Ureter (tissue), 1 donor: ENCODE measurements around the gene ACY1. TPM values are rescaled to one million over a fixed set of nuclear protein-coding genes. Genes with fewer than 3 reads are reported as not detected.

ENCODE experiments used
- DNase-seq: peaks from one replicate; pipeline ENCODE4 v3.0.0-alpha.2; 2020; ENCODE audit warnings: low spot score
- total RNA-seq: library from RNA; stranded (reverse); gene quantifications from one replicate; pipeline ENCODE4 v1.2.4, GENCODE V29; 2023
- donor health status: DM: yes; HTN: yes; CAD: no.

Gene ACY1
- total RNA-seq, 1 donor from 2014 or later, result 72.8 TPM

DNA sequence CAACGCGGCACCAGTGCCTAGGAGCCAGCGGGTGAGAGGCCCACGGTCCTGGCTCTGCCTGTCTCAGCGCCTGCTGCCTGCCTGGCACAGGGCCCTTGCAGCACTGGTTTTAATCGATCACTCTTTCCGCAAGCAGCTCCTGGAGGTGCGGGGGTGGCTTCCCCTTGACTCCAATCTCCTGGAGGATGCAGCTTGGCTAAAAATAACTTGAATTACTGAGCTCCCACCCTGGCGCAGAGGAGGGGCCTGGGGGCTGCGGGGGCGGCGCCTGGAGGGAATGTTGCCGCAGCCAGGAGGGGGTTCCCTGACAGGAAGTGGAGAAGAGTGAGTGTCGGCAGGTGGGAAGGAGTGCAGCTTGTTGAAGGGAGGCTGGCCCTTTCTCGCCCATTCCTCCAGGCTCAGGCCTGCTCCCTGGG lies 22.2 kb downstream of the ACY1 start:
- DNase-seq, result no peak

DNA sequence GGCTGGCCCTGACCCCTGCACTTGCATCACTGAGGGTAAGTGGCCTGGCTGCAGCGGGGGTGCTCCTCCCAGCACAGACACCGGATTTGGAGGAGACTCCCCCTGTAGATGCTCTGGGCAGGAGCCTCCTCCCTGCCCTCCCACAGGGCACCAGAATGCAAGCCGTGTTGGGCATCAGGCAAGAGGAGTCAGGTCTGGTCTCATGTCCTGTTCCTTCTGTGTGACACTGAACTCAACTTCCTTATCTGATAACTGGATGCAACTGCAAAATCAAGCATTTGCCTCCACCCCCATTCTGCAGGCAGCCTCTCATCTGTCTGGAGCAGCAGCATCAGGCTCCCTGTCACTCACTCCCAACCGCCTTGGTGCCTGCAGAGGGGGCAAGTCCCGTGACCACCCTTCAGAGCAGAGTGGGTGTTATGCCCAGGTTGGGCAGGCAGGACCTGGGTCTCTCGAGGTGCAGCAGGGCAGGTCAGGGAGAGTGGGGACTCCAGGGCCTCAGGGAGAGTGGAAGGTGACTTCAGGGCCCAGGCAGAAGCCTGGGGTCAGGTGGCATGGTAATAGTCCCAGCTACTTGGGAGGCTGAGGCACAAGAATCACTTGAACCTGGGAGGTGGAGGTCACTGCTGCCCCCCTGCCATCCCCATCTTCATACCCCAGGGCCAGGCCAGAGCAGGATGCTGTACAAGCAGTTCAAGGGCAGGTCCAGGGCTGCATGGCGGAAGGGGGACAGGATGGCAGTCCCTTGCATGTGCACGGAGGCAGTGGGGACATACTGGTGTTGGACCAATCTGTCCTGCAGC lies 22.9 kb downstream of the ACY1 start:
- no peak for DNase-seq

DNA sequence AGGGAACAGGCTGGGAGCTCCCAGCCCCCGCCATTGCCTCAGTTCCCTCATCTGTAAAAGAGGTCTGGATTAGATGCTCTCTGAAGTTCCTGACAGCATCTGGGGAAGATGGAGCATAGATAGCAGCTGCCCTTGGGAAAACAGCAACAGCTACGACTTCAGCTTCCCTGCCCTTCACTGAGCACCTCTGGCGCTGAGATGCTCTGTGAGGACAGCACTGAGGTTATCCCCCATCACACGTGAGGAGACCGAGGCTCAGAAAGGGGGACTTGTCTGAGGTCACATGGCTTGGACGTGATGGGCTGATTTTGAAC lies 23.4 kb downstream of the ACY1 start:
- DNase-seq, result no peak

DNA sequence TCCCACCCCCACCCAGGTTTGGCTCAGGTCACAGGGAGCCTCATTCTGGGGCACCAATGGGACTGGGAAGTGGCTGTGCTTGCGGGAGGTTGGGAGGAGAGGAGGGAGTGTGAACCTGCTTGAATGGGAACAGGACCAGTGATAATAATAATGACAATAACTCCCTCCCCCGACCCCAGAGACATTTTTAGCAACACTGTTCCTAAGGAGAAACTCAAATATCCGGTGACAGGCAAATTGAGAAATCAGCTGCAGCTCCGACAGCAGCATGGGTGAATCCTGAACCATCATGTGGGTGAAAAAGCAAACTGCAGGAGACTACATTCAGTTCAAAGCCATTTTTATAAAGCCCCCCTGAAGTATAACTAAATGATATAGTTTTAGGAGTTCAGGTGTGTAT lies 24.0 kb downstream of the ACY1 start:
- DNase-seq, result no peak

- DNase-seq, result no peak
These were observed 27.1 kb downstream of the ACY1 start for GRCh38 chr3:52010431-52010830.

DNA sequence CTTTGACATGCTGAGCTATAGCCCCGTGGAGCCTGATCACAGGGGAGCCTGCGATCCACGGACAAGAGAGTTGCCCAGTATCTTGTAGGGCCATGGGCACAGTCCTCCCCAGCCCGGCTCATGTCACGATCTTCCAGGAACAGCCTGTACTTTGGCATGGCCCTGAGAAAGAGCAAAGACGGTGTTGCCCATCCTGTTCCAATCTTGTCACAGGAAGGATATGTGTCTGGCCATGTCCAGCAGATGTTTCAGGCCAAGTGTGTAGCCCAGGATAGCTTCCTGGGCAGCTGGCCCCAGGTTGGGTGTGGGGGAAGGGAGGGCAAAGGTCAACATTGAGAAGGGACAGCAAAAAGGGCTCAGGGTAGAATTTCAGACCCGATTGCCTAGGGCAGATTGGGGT lies 29.4 kb downstream of the ACY1 start:
- DNase-seq, result no peak

DNA sequence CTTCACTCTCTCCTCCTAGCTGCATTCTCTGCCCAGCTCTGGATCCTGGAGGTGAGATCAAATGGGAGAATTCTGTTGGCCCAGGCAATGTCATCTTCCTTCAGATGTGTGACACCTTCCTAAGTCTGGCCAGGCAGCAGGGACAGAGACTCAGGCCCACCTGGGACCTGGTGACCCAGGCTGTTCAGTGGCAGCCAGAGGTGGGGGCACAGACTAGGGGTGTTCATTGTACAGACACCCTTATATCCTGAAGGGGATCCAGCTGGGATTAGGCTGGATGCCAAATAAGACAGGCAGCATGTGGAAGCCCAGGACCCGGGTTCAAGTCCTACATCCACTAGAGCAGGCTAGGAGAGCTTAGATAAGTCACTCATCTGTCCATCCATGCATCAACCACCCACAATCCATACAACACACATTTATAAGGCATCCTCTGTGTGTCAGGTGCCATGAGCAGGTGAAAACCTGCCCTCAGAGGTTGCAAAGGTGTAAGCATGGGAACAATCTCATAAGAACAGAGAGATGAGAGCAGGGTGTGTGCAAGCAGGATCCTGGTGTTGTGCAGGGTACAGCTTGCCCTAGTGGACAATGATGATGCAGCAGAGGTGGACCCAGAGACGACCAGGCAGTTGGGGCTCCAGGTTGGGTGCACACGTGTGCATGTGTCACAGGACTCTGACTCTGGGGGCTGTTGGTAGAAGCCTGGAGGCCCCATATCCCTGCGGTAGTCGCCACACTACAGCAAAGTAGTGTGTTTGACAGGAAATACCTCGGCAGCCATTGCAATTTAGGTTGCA lies 30.7 kb downstream of the ACY1 start:
- DNase-seq, result no peak

DNA sequence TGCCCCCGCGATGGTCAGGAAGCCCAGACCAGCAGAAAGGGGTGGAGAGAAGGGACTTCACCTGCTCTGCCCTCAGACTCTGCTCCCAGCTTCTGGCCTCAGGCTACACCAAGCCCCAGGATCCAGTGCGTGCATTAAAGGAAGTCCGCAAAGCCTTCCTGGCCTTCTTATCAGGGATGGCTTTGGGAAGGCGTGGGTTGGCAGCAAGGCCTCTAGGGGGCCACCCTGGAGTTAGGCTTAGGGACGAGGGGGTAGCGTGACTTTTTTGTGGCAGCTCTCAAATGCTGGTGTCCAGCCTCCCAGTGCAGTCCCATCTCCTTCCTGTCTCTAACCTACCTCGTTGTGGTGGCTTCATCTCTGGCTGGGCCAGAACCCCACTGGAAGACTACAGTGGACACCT lies 31.3 kb downstream of the ACY1 start:
- no peak for DNase-seq

DNA sequence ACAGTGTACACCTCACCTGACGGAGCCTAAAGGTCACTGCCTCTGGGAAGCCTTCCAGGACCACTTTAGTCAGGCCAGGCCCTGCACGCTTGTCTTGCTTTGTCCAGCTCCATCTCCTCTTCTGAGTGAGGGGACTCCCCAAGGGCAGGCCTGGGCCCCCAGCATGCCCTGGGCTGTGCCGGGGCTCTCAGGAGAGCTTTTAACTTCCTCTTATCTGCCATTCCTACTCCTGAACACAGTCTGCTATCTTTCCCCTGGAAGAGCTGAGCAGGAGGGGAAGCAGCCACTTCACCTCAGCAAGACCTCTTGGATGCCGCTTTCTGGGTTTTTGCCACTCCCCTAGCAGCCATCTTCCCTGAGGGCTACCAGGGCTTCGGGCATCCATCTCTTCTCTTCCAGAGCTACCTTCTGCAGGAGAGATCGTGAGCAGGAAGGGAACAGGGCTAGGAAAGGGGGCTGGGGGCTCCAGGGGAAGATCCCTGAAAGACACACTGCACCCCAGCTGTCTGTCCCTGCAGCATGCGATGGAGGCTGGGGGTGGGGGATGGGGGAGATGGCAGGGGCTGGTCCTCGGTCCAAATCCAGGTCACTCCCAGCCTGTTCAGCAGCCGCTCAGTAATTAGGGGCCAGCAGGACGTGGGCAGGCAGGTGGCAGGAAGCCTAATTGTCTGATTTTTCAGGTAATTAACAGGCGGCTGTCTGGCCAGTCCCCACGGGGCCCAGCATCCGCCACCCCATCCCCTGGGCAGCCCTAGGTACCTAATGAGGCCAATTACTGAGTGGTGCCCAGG lies 32.3 kb downstream of the ACY1 start:
- DNase-seq, result no peak

DNA sequence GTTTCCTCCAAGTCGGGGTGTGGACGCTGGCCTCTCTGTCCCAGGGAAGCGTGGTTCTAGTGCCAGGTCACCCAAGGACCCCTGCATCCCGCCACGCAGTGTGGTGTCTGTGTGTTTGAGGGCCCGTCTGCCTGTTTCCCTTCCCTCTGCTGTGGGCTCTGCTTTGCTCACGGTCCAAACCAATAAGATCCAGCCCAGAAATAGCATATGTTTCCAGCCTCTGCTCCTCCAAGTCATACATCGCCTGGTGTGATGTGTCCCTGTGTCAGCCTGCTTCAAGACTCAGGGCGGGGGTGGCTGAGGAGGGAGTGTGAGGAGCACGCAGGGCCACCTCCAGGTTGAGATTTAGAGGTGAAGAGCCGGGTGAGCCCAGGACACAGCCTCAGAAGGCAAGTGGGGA lies 34.3 kb downstream of the ACY1 start:
- DNase-seq, result no peak

GRCh38 chr3:52018319-52019000 lies 35.1 kb downstream of the ACY1 start:
- DNase-seq, result no peak

DNA sequence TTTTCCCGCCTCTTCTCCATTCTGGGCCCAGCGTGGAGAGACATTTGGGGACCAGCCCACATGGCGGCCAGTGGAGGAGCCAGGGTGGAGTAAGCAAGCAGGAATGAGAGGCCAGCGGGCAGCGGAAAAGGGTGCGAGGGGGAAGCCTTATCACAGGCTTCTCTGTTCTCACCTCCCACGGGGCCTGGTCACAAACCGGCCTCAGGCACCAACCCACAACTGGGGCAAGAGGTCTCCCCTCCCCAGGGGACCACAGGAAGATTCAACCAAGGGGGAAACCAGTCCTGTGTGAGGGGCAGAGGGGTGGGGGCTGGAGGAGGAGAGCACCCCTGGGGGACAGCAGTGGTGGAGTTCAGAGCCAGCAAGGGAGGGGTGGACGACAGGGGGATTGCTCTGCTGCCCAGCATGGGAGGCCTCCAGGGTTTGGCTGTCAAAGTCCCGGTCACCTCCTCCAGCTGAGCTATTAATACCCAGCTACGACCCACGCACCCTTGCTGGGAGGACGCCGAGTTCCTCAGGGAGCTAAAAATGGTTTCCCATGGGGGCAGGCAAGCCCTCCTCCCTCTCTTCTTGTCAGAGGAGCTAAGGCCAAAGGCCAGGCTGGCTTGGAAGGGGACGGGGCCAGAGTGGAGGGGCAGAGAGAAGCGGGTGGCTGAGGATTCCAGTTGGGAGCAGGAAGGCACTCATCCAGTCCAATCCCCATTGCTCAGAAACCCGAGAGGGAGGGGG lies 36.2 kb downstream of the ACY1 start:
- peak; percentile 71 for DNase-seq

DNA sequence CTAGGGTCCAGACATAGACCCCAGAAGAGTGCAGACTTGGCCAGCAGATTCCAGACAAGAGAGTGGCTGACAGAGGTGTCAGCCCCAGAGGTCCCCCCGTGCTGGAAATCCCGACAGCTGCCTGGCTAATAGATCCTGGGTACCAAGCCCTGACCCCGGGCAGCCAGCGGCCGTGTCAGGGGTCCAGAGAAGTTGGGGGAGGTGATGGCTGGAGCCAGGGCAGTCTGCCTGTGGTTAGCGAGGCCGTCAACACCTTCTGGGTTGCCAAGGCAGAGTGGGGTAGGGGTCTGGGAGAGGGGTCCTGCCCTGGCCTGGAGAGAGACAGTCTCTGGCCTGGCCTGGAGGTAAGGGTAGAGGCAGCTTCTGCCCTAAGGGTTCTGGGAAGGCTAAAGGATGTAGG lies 37.5 kb downstream of the ACY1 start:
- no peak for DNase-seq

DNA sequence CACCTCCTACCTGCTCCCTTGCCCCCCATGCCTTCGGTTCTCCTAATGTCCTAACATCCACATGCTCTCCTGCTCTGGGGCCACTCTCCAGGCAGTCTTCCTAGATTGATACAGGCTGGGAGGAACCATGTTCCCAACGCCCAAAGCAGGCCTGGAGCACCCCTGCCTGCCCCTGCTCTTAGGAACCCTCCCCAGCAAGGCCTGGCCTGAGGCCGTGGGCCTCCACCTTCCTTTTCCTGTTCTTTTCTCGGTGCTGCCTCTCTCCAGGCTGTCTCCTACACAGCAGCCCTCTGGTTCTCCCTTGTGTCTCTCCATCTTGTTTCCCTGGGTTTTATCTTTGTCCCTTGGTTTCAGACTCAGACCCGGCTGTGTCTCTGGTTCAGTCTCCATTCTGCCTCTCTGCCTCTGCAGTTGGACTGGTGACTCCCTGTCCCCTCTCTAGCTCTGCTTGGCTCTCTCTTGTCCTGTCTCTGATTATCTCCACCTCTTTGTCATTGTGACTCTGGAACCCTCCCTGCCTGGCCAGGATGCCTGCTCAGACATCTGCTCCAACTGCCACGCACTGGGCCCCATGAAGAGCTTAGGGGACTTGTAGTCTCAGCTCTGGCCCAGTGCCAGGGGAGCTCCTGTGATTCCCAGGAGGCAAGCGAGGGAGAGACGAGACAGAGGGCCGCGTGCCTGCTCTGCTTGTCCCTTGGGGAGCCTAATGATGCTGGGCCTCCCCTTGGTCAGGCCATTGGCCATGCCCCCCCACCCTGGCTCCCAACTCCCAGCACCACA lies 38.3 kb downstream of the ACY1 start:
- DNase-seq, result no peak

DNA sequence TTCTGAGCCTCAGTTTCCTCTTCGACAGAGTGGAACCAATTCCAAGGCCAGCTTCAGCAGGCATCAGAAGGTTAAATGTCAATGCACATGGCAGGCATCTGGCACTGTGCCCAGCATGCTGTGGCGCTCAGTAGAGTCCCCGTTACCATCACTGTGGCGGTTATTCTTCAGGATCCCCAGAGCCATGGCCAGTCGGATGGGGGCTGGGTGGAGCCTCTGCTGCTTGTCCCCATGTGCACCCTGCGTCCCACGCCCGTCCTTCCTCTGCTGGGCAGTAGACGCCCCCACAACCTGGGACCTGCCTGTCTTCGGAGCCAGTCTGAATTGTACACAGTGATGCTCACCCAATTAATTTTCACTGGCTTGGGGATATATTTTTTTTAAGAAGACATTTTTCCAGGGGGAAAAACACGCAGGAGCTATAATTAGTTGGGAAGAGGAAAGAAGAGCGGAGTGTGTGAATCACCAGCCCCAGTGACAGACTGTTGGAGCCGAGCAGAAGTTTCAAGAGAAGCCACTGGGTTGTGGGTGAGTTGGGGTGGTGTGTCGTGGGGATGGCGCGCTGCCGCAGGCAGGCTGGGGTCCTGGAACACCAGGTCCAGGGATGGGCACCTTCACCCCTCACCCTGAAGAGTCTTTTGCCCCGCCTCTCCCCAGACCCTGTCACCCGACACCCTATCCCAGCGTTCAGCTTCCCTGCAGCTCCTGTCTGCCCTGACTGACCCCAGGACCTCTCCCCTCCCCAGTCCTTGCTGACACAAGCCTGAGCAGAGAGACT lies 39.2 kb downstream of the ACY1 start:
- DNase-seq, result no peak

DNA sequence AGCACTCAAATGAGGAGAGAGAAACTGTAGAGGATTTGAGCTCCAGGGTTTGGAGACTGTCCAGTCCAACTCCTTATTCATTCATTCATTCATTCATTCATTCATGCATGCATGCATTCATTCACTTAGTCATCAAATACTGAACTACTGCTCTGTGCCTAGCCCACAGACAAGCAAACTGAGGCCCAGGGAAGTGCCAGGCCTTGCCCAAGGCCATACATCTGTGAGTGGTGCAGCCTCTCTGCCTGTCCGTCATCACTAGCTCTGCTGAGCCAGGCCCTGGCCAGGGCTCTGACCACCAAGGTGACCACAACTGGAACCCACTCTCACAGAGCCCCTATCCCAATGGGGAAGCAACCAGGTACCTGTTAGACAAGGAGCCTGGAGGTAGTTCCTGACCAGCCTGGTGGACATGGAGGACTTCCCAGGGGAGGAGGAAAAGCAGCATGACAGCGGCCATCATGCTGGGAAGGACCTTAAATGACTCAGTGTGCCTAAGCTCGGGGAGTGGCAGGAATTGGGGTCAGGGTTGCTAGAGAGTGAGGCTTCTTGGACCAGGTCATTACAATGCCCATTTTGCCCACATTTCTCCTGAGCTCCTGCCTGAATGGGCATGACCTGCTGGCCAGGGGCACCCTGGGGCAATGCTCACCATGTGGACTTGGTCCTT lies 39.9 kb downstream of the ACY1 start:
- DNase-seq, result no peak

- no peak for DNase-seq
These were observed 40.8 kb downstream of the ACY1 start for GRCh38 chr3:52023860-52024764.
